ENCODE results near the gene VPS13C. TPM values are rescaled to one million over a fixed set of nuclear protein-coding genes. Genes with fewer than 3 reads are reported as not detected.

The VPS13C gene
- total and polyA plus RNA-seq, 2 experiments from 2014 or later: 10.2 to 20.5 TPM

DNA sequence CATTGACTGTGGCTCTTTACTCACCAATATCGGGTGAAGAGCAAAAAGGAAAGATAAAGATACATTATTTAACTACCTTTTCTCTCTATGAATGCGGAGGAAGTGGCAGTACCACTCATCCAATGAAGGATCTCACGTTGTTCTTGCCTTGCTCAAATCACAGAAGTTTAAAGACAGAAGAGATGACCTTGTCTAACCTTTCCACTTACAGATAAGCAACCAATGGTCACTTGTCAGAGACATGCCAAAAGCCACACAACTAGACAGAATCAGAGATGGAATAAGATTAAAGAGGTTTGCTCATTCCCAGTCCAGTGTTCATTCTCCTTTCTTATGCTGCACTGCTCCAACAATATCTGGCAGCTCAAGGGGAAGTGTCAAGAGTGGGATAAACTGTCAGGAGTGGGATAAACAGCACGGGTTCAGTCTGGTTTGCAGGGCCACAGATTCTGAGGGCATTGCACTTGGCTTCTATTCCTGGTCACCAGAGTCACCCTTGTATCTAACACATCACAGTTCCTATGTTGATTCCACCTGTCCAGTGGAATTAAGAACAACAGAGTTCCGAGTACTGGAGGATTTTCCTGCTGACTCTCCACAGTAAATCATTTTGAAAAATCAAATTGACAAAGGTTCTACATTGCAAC lies 6.7 kb downstream of the VPS13C start (continued):
- TF ChIP-seq, protein P1, sequence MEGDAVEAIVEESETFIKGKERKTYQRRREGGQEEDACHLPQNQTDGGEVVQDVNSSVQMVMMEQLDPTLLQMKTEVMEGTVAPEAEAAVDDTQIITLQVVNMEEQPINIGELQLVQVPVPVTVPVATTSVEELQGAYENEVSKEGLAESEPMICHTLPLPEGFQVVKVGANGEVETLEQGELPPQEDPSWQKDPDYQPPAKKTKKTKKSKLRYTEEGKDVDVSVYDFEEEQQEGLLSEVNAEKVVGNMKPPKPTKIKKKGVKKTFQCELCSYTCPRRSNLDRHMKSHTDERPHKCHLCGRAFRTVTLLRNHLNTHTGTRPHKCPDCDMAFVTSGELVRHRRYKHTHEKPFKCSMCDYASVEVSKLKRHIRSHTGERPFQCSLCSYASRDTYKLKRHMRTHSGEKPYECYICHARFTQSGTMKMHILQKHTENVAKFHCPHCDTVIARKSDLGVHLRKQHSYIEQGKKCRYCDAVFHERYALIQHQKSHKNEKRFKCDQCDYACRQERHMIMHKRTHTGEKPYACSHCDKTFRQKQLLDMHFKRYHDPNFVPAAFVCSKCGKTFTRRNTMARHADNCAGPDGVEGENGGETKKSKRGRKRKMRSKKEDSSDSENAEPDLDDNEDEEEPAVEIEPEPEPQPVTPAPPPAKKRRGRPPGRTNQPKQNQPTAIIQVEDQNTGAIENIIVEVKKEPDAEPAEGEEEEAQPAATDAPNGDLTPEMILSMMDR (conservative IDR thresholded peaks at IDR 0.05; ENCODE audit: low read depth in 2 of 2): no peak
- TF ChIP-seq EZH2phosphoT487 (IDR thresholded peaks at IDR 0.05; ENCODE audit: unreplicated experiment): no peak
- TF ChIP-seq EZH2 (IDR thresholded peaks at IDR 0.05; ENCODE audit: low read depth, unreplicated experiment): no peak
- TF ChIP-seq, protein P2, sequence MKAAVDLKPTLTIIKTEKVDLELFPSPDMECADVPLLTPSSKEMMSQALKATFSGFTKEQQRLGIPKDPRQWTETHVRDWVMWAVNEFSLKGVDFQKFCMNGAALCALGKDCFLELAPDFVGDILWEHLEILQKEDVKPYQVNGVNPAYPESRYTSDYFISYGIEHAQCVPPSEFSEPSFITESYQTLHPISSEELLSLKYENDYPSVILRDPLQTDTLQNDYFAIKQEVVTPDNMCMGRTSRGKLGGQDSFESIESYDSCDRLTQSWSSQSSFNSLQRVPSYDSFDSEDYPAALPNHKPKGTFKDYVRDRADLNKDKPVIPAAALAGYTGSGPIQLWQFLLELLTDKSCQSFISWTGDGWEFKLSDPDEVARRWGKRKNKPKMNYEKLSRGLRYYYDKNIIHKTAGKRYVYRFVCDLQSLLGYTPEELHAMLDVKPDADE (IDR thresholded peaks at IDR 0.05): no peak
- TF ChIP-seq ZNF331 (CRISPR knock-in tag; IDR thresholded peaks at IDR 0.05; ENCODE audit: low read depth): no peak

DNA sequence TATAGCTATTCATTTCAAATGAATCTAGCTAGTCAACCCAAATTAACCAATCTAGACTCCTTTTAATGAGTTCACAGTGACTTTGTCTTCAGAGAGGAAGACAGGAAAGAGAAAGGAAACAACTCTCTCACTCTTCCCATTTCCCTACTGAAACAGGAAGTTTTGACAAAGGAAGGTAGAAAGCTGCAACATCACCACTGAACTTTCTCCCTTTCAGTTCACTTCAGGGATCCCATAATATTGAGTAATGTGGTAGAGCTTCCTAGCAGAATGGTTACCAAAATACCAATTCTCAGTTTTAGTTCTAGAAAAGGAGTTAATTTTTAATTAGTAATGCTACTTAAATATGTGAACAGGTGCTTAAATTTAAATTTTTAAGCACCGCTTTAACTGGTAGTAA lies 7.5 kb downstream of the VPS13C start:
- H3K27me3 Mint-ChIP-seq (ENCODE audit: insufficient read depth, low read depth, poor library complexity): no peaks in the 10 kb centered on the region
- H2AFZ ChIP-seq: no peak overlapping the region
- H3K36me3 ChIP-seq (ENCODE audit: insufficient read depth): no peaks in the 10 kb centered on the region
- no peaks in the 10 kb centered on the region; the same call in 2 of the 3 replicates for H3K4me1 Mint-ChIP-seq
- DNase-seq (ENCODE audit: low spot score): no peak
- no peak overlapping the region for H3K27ac ChIP-seq (ENCODE audit: low read depth)
- 0 out of 2 replicates have a peak, but pooled peaks cover 4% of the 10 kb centered on the region for H3K4me1 ChIP-seq (ENCODE audit: insufficient read depth)
- H4K20me1 ChIP-seq (replicated peaks; ENCODE audit: insufficient read depth): no peaks in the 10 kb centered on the region; the same call in 1 of the 2 replicates
- no peaks in the 10 kb centered on the region for H3F3A ChIP-seq (replicated peaks; ENCODE audit: low read depth)
- H3K9me2 ChIP-seq (ENCODE audit: insufficient read depth): no peaks in the 10 kb centered on the region
- H3K4me3 Mint-ChIP-seq: no peak overlapping the region
- H3K27me3 ChIP-seq (ENCODE audit: insufficient read depth): no peaks in the 10 kb centered on the region
- H3K4me3 ChIP-seq: no peak overlapping the region
- ATAC-seq: no peak
- TF ChIP-seq, protein P2 (IDR thresholded peaks at IDR 0.05): no peak
- no peak for TF ChIP-seq CREB1 (CRISPR knock-in tag; IDR thresholded peaks at IDR 0.05; ENCODE audit: low read depth)
- no peak for TF ChIP-seq ZNF114 (CRISPR knock-in tag; IDR thresholded peaks at IDR 0.05)
- no peak for TF ChIP-seq EZH2 (IDR thresholded peaks at IDR 0.05; ENCODE audit: low read depth, unreplicated experiment)
- TF ChIP-seq, protein P3, sequence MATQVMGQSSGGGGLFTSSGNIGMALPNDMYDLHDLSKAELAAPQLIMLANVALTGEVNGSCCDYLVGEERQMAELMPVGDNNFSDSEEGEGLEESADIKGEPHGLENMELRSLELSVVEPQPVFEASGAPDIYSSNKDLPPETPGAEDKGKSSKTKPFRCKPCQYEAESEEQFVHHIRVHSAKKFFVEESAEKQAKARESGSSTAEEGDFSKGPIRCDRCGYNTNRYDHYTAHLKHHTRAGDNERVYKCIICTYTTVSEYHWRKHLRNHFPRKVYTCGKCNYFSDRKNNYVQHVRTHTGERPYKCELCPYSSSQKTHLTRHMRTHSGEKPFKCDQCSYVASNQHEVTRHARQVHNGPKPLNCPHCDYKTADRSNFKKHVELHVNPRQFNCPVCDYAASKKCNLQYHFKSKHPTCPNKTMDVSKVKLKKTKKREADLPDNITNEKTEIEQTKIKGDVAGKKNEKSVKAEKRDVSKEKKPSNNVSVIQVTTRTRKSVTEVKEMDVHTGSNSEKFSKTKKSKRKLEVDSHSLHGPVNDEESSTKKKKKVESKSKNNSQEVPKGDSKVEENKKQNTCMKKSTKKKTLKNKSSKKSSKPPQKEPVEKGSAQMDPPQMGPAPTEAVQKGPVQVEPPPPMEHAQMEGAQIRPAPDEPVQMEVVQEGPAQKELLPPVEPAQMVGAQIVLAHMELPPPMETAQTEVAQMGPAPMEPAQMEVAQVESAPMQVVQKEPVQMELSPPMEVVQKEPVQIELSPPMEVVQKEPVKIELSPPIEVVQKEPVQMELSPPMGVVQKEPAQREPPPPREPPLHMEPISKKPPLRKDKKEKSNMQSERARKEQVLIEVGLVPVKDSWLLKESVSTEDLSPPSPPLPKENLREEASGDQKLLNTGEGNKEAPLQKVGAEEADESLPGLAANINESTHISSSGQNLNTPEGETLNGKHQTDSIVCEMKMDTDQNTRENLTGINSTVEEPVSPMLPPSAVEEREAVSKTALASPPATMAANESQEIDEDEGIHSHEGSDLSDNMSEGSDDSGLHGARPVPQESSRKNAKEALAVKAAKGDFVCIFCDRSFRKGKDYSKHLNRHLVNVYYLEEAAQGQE (IDR thresholded peaks at IDR 0.05; ENCODE audit: unreplicated experiment): no peak
- no peak for TF ChIP-seq NANOG (IDR thresholded peaks at IDR 0.05; ENCODE audit: borderline replicate concordance)
- TF ChIP-seq, protein P4, sequence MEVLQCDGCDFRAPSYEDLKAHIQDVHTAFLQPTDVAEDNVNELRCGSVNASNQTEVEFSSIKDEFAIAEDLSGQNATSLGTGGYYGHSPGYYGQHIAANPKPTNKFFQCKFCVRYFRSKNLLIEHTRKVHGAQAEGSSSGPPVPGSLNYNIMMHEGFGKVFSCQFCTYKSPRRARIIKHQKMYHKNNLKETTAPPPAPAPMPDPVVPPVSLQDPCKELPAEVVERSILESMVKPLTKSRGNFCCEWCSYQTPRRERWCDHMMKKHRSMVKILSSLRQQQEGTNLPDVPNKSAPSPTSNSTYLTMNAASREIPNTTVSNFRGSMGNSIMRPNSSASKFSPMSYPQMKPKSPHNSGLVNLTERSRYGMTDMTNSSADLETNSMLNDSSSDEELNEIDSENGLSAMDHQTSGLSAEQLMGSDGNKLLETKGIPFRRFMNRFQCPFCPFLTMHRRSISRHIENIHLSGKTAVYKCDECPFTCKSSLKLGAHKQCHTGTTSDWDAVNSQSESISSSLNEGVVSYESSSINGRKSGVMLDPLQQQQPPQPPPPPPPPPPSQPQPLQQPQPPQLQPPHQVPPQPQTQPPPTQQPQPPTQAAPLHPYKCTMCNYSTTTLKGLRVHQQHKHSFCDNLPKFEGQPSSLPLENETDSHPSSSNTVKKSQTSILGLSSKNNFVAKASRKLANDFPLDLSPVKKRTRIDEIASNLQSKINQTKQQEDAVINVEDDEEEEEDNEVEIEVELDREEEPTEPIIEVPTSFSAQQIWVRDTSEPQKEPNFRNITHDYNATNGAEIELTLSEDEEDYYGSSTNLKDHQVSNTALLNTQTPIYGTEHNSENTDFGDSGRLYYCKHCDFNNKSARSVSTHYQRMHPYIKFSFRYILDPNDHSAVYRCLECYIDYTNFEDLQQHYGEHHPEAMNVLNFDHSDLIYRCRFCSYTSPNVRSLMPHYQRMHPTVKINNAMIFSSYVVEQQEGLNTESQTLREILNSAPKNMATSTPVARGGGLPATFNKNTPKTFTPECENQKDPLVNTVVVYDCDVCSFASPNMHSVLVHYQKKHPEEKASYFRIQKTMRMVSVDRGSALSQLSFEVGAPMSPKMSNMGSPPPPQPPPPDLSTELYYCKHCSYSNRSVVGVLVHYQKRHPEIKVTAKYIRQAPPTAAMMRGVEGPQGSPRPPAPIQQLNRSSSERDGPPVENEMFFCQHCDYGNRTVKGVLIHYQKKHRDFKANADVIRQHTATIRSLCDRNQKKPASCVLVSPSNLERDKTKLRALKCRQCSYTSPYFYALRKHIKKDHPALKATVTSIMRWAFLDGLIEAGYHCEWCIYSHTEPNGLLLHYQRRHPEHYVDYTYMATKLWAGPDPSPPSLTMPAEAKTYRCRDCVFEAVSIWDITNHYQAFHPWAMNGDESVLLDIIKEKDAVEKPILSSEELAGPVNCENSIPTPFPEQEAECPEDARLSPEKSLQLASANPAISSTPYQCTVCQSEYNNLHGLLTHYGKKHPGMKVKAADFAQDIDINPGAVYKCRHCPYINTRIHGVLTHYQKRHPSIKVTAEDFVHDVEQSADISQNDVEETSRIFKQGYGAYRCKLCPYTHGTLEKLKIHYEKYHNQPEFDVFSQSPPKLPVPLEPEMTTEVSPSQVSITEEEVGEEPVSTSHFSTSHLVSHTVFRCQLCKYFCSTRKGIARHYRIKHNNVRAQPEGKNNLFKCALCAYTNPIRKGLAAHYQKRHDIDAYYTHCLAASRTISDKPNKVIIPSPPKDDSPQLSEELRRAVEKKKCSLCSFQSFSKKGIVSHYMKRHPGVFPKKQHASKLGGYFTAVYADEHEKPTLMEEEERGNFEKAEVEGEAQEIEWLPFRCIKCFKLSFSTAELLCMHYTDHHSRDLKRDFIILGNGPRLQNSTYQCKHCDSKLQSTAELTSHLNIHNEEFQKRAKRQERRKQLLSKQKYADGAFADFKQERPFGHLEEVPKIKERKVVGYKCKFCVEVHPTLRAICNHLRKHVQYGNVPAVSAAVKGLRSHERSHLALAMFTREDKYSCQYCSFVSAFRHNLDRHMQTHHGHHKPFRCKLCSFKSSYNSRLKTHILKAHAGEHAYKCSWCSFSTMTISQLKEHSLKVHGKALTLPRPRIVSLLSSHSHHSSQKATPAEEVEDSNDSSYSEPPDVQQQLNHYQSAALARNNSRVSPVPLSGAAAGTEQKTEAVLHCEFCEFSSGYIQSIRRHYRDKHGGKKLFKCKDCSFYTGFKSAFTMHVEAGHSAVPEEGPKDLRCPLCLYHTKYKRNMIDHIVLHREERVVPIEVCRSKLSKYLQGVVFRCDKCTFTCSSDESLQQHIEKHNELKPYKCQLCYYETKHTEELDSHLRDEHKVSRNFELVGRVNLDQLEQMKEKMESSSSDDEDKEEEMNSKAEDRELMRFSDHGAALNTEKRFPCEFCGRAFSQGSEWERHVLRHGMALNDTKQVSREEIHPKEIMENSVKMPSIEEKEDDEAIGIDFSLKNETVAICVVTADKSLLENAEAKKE (CRISPR knock-in tag; IDR thresholded peaks at IDR 0.05): no peak
- no peak overlapping the region for H3K4me2 ChIP-seq
- H3K79me2 ChIP-seq (replicated peaks; ENCODE audit: insufficient read depth): peaks cover 18% of the 10 kb centered on the region
- peaks cover 2% of the 10 kb centered on the region; the same call in 2 of the 3 replicates for H3K36me3 Mint-ChIP-seq (ENCODE audit: low read depth)
- H3K9me3 Mint-ChIP-seq: peaks cover 3% of the 10 kb centered on the region; the same call in 2 of the 3 replicates
- H3K27ac Mint-ChIP-seq: no peak overlapping the region

Measured in GM23338 (cell line).